HG03139 (cell line): Measurements from ENCODE around the gene MAPKAP1.

Experiments
- ATAC-seq: cut with Tn5 transposase; IDR thresholded peaks from one replicate; pipeline ENCODE4 v1.9.1; 2021; ENCODE audit not compliant: unreplicated experiment

Gene MAPKAP1

DNA sequence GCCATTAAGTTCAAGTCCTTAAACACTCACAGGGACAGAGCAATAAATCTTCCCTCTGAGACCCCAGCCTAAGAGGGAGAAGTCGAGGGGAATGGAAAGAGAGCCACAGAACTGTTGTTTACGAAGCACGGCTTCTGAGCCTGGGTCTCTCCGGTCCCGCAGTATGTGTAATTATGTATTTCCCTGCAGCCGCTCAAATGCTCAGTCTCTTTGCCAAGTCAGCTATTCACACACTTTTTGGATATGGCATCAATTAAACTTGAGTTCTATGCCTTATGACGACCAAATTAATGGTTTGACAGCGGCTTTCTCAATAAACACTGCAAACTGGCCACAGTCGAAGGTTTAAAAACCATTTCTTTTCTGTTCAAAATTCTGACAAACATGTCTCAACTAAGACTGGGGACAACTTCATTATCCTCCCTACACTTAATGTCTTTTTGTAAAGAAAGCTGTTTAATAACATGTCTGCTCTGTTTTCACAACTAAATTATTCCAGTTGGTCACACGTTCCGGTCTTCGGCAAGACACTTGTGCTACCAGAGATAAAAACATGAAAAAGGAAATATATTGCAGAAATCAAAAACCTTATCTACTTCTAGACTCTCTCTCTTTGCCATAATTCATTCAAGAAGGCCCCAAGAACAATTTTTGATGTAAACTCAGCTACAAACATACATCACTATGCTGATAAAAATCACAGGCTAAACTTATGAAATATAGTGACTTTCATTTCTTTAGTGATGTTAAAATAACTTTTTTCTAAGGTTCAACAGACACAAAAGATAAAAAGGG lies 242.2 kb downstream of the MAPKAP1 start:
- ATAC-seq = no peak

DNA sequence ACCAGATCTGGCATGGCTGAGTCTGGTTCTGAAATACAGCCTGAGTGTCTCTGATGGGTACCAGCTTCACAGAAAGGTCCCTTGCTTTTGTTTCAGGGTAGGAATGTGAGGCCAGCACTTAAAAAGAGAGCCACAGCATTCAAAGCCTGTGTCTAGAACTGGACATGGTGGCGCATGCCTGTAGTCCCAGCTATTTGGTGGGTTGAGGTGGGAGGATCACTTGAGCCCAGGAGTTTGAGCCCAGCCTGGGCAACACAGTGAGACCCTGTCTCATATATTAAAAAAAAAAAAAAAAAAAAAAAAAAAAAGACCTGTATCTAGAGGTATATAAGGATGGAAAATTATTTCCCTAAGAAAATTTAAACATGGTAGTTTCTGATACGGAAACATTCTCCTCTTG lies 243.1 kb downstream of the MAPKAP1 start:
- no peak for ATAC-seq

- ATAC-seq = no peak
Measured at GRCh38 chr9:125462861-125463291, 244.1 kb downstream of the MAPKAP1 start.

DNA sequence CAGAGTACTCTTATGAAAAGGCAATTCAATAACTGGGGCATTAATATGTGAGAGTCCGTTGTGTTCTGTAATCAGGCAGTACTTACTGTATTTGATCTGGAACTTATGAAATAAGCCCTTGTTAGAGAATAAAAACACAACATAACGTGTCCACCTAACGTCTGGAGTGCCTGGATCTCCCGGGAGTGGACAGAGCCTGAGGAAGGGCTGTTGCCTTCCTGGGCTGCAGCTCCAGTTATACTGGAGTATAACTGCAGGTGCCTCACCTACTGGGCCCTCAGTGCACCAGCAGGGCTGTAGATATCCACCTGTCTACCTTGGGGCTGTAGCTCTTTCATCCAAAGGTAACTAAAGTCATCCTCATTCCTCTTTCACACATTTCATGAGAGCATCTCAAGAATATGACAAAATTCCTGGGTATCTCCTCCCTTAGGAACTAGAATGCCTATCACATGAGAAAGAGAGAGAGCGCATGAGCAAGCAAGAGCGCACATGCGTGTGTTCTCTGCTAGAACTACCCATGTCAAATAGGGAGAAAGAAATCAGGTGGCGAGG lies 245.3 kb downstream of the MAPKAP1 start:
- no peak for ATAC-seq

GRCh38 chr9:125460883-125461635 lies 245.9 kb downstream of the MAPKAP1 start:
- no peak for ATAC-seq

- ATAC-seq = no peak
Measured at GRCh38 chr9:125460346-125460745, 246.7 kb downstream of the MAPKAP1 start.

- no peak for ATAC-seq
Measured at GRCh38 chr9:125457357-125457756, 249.7 kb downstream of the MAPKAP1 start.

DNA sequence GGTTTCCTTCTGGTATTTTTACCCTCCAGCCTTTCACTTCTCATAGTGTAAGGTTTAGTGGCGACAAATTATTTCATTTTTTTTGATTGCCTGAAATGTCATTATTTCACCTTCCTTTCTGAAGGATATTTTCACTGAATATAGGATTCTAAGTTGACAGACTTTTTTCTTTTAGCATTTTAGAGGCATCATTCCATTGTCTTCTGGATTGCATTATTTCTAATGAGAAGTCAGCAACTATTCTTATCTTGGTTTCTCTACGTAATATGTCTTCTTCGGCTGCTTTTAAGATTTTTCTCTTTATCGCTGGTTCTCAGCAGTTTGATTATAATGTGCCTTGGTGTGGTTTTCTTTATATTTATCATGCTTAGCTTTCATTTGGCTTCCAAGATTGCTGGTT lies 251.1 kb downstream of the MAPKAP1 start:
- ATAC-seq = no peak

GRCh38 chr9:125455132-125455531 lies 251.9 kb downstream of the MAPKAP1 start:
- no peak for ATAC-seq

DNA sequence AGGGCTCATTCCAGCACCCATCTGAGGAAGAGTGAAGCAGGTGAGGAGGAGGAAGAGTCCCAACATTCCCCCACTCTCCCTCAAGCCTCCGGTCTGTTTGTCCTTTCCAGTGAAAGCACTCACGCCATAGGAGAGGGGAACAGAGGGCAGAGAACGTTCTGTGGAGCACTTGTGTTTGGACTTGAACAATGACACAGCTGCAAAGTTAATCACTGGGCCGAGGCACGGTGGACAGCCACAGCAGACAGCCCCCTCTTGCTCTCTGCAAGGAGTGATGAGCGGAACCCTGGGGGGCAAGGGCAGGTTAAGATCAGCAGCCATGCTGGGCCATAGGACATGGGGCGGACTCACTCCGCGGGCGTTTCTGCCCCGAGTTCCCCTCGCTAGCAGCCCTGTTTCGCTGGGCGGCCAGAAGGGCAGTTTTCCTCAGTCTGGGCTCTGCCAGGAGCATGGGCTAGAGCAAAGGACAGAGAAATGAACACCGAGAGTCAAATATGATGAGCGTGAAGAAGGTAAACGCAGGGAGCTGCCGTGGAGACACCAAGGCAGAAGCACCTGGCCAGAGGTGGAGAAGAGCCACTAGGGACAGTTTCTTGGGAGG lies 259.7 kb downstream of the MAPKAP1 start:
- ATAC-seq = no peak

DNA sequence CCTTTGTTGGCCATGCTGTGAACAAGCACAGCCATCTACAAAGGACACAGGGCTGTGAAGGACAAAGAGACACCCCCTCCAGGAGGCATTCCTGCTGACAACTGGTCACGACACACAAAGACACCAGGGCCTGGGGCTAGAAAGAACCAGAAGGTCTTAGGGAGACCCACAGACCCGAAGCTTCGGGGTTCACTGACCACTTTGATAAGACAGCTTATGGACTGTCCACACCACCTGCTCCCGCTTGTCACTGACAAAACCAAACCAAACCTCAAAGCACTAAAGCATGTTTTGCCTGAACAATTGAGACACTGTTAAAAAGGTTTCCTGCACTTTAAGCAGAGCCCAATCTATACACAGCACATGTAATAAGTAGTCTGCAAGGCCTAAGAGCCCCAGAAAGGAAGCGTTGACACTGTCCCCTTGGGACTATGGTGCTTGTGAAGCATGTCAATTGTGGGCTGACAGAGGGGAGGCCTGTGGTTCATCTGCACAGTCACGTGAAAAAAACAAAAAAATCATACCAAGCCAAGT lies 260.4 kb downstream of the MAPKAP1 start:
- ATAC-seq = peak; percentile 98

DNA sequence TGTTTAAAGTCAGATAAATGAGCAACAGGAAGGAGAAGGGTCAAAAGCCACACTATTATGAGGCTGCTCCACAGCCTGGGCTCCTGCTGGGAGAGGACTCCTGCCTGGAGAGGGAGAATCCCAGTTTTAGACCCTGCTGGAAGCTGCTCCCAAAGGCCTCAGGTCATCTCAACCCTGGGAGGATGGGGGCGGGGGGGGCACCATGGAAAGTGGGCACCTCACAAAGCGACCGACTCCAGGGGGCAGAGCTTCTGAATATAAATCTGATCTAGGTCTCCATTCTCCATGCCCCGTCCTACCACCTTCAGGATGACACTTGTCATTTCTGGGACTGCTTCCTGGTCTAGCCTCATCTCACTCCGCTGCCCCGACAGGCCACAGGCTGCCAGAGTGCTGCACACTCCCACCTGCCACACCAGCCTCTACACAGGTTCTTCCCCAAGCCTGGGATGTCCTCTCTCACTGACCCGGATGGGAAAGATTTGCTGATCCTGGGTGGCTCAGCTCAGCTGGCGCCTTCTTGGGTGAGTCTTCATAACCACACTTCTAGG lies 262.0 kb downstream of the MAPKAP1 start:
- ATAC-seq = no peak

- ATAC-seq = no peak
Measured at GRCh38 chr9:125444166-125444565, 262.8 kb downstream of the MAPKAP1 start.

DNA sequence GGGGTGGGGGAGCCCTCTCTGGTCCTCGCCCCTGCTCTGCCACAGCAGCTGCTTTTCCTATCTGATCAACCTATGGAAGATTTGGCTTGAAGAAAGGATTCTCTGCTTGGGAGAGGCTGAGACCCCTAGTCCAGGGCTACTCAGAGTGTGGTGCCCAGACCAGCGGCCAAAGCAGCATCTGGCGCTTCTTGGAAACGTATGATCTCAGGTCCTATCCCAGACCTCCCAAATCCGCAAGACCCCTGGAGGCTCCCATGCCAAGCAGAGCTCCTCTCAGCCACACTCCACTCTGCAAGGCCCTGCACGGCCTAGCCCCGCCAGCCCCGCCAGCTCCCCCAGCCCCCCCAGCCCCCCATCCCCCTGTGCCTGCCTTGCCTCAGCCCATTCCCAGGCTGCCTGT lies 263.6 kb downstream of the MAPKAP1 start:
- no peak for ATAC-seq

DNA sequence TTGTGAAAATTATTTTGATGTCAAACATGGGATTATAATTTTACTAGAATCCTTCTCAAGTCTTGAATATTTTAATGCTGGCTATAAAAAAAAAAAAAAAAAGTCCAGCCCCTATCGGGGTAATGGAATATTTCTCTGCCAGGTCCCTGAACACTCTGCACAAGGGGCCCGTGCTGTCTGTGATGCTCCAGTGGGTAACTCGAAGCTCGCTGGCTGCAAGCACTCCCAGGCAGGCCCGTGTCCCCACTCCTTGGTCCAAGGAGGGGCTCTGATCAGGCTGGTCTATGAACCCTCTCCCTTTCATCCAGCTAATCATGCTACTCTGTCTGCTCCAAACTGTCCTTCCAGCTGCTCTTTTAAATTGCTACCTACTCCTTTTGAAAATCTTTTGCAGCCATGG lies 264.6 kb downstream of the MAPKAP1 start:
- no peak for ATAC-seq

DNA sequence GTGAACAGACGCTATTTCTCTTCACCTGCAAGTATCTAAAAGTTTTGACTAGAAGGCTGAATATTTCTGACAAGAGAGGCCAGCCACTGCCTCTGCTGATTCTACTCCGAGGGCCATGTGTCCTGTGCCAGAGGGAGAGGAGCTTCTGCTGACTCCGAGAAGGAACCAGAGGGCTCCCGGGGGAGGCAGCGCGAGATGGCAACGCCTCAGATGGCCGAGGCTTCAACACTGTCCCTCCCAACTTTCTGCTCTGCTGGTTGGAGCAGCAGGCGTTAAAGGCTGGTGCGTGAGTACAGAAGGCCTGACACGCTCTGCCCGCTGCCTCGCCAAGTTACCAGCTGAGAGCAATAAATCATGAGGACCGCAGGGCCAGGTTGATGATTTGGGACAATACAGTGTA lies 266.6 kb downstream of the MAPKAP1 start:
- no peak for ATAC-seq

GRCh38 chr9:125439434-125440272 lies 267.4 kb downstream of the MAPKAP1 start:
- ATAC-seq = no peak

- ATAC-seq = no peak
Measured at GRCh38 chr9:125438506-125439433, 268.2 kb downstream of the MAPKAP1 start.

GRCh38 chr9:125437771-125438221 lies 269.2 kb downstream of the MAPKAP1 start:
- no peak for ATAC-seq
